Heart left ventricle (tissue), 13 donors: ENCODE results near the gene FAM170B.

Source experiments
- POLR2A ChIP-seq, 2 donors: fragments of 450-650 bp; IDR thresholded peaks; one replicate each; pipeline ENCODE4 v1.6.1; 2017; ENCODE audit warnings: antibody characterized with exemption in 2 of 2, mild to moderate bottlenecking in 2 of 2, moderate library complexity in 2 of 2
- TF ChIP-seq, protein P1 (sequence below), 12 donors: fragments of 200-600 bp; sonication (generic) in 4 of 12; IDR thresholded peaks; one replicate each; pipeline versions ENCODE4 v1.5.0 to v1.8.0; 2018 to 2022; ENCODE audit warnings: antibody characterized with exemption in 12 of 12, mild to moderate bottlenecking in 5 of 12
- donor health status: ischemic (EF 13 %, LVEDD 7.1; RV severe dilation, severe dysfunction).
- donor health status: DM: no; HTN: yes; CAD: no.
- donor health status: DM: no; HTN: no; CAD: no.
- donor health status: ischemic (EF 25% LVEDD 6.9; RV normal size, moderate dysfunction).
- donor health status: ischemic (EF 25% LVEDD 5.7; RV mildly dilated, moderate dysfunction).
- donor health status: ischemic (EF 35%, LVEDD 5.7; RV mildly dilated, moderate dysfunction).
- donor health status: nonischemic (EF 11% LVEDD 7.7; RV severe dilation, severe dysfunction).
- donor health status: DM: yes; HTN: yes; CAD: no.
- donor health status: PGD.
- donor health status: ischemic (EF 29% LVEDD 5.4; RV normal size, mild dysfunction).
- donor health status: nonischemic (EF 23%, LVEDD 6.1; RV moderate dilation, normal function).

GRCh38 chr10:49108656-49109055 is 25.2 kb downstream of the FAM170B start:
- TF ChIP-seq, protein P1, sequence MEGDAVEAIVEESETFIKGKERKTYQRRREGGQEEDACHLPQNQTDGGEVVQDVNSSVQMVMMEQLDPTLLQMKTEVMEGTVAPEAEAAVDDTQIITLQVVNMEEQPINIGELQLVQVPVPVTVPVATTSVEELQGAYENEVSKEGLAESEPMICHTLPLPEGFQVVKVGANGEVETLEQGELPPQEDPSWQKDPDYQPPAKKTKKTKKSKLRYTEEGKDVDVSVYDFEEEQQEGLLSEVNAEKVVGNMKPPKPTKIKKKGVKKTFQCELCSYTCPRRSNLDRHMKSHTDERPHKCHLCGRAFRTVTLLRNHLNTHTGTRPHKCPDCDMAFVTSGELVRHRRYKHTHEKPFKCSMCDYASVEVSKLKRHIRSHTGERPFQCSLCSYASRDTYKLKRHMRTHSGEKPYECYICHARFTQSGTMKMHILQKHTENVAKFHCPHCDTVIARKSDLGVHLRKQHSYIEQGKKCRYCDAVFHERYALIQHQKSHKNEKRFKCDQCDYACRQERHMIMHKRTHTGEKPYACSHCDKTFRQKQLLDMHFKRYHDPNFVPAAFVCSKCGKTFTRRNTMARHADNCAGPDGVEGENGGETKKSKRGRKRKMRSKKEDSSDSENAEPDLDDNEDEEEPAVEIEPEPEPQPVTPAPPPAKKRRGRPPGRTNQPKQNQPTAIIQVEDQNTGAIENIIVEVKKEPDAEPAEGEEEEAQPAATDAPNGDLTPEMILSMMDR (IDR thresholded peaks at IDR 0.05): no peak
- TF ChIP-seq POLR2A (IDR thresholded peaks at IDR 0.05): no peak
